ENCODE results near the gene NANS. TPM values are rescaled to one million over a fixed set of nuclear protein-coding genes. Genes with fewer than 3 reads are reported as not detected.

Gene NANS
- total RNA-seq, 4 donors from 2014 or later: 35.2 to 74.4 (median 44.6) TPM

DNA sequence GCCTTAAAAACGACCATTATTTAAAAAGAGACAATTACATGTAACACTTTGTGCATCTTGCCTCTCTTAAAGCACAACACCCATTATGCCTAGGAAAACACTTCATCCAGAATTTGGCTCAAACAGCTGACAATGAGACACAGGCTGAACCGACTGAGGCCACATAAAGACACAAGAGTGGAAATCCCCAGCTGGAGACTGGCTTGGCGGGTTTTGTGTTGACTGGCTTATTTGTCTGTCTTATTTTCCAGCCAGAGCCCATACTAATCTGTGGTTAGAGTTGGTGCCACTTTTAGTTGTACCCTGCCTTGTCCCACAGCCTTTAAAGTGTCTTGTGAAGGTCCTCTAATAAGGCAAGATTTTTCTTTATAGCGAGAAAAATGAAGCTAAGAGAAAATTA lies 41.3 kb downstream of the NANS start:
- WGBS, 2 donors: 61 to 64% methylated on average over 4 of the region's 4 CpGs
- H3K27me3 ChIP-seq: no peaks in the 10 kb centered on the region
- H3K36me3 ChIP-seq: peaks cover 0 to 37% (median 0%) of the 10 kb centered on the region in 3 donors
- DNase-seq (ENCODE audit: low spot score in 2 of 2): no peak
- no peak overlapping the region for H3K4me3 ChIP-seq
- H3K9me3 ChIP-seq: no peaks in the 10 kb centered on the region
- H3K27ac ChIP-seq: no peak overlapping the region
- peaks cover 0 to 23% (median 5%) of the 10 kb centered on the region in 4 donors for H3K4me1 ChIP-seq
- TF ChIP-seq POLR2A (IDR thresholded peaks at IDR 0.05): no peak
- TF ChIP-seq CTCF (IDR thresholded peaks at IDR 0.05): no peak
- no peak for TF ChIP-seq EP300 (IDR thresholded peaks at IDR 0.05)

- no peak for TF ChIP-seq CTCF (IDR thresholded peaks at IDR 0.05)
- TF ChIP-seq POLR2A (IDR thresholded peaks at IDR 0.05): no peak
- no peak for TF ChIP-seq EP300 (IDR thresholded peaks at IDR 0.05)
- Histone ChIP-seq H3K9me3 (no peaks in the 10 kb centered on the region), H3K36me3 (peaks cover 0 to 31% (median 0%) of the 10 kb centered on the region in 3 donors), H3K4me1 (peaks cover 0 to 36% (median 5%) of the 10 kb centered on the region in 4 donors), H3K27me3 (no peaks in the 10 kb centered on the region), H3K4me3 (no peak overlapping the region), H3K27ac (no peak overlapping the region)
- WGBS, 2 donors: 93 to 100% methylated on average over 2 of the region's 2 CpGs
- no peak for DNase-seq (ENCODE audit: low spot score in 2 of 2)
Measured at GRCh38 chr9:98099346-98099745, 42.8 kb downstream of the NANS start.

DNA sequence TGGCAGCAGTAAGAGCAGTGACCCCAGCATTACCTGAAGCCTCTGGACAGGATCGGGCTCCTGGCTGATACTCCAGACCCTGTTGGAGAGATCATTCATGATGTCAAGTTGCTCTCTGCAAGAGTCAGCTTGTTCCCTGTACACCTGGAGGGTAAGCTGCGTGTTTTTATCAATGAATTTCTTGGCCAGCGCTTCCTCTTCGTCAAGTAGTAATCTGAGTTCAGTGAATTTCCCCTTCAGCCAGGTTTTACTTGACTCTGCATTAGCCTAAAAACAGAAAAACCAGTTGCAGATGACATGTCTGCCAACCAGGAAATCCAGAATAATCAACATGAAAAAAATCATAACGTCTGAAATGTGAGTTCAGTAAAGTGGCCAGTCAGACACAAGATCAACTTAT lies 43.4 kb downstream of the NANS start:
- H3K4me3 ChIP-seq: no peak overlapping the region
- peaks cover 0 to 28% (median 0%) of the 10 kb centered on the region in 3 donors for H3K36me3 ChIP-seq
- H3K27me3 ChIP-seq: no peaks in the 10 kb centered on the region
- H3K4me1 ChIP-seq: peaks cover 0 to 42% (median 5%) of the 10 kb centered on the region in 4 donors
- peak overlapping the region in 1 of 4 donors; percentile 34 for H3K27ac ChIP-seq
- H3K9me3 ChIP-seq: no peaks in the 10 kb centered on the region
- TF ChIP-seq CTCF (IDR thresholded peaks at IDR 0.05) (no peak), POLR2A (IDR thresholded peaks at IDR 0.05) (no peak), EP300 (IDR thresholded peaks at IDR 0.05) (no peak)
- no peak for DNase-seq (ENCODE audit: low spot score in 2 of 2)
- 78 to 80% methylated on average over 5 of the region's 5 CpGs for WGBS, 2 donors

DNA sequence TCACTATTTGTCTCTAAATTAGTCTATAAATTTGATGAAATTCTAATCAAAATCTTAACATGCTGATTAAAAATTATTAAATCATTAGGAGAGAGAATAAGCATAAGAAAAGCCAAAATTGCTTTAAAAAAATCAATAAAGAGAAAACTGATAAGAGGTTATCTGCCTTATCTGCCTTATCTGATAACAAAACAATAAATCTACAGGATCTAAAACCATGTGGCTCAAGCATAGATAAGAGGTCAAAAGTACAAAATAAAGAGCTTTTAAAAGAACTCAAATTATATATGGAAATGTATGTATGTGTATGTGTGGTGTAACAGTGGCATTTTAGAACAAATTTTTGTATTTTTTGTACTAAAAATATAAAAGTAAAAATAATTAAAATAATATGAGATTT lies 43.9 kb downstream of the NANS start:
- H3K9me3 ChIP-seq: no peaks in the 10 kb centered on the region
- peak overlapping the region in 1 of 4 donors; percentile 34 for H3K27ac ChIP-seq
- peaks cover 0 to 25% (median 0%) of the 10 kb centered on the region in 3 donors for H3K36me3 ChIP-seq
- H3K4me3 ChIP-seq: no peak overlapping the region
- peaks cover 0 to 43% (median 5%) of the 10 kb centered on the region in 4 donors for H3K4me1 ChIP-seq
- no peaks in the 10 kb centered on the region for H3K27me3 ChIP-seq
- DNase-seq (ENCODE audit: low spot score in 2 of 2): no peak
- TF ChIP-seq POLR2A (IDR thresholded peaks at IDR 0.05) (no peak), CTCF (IDR thresholded peaks at IDR 0.05) (no peak), EP300 (IDR thresholded peaks at IDR 0.05) (no peak)

GRCh38 chr9:98101416-98101815 lies 44.9 kb downstream of the NANS start:
- Histone ChIP-seq H3K4me1 (peaks cover 0 to 43% (median 5%) of the 10 kb centered on the region in 4 donors), H3K27me3 (no peaks in the 10 kb centered on the region), H3K27ac (peak overlapping the region in 1 of 4 donors; percentile 67), H3K9me3 (peaks cover 0 to 2% (median 0%) of the 10 kb centered on the region in 4 donors), H3K36me3 (peaks cover 0 to 25% (median 0%) of the 10 kb centered on the region in 3 donors), H3K4me3 (no peak overlapping the region)
- TF ChIP-seq CTCF (IDR thresholded peaks at IDR 0.05) (no peak), POLR2A (IDR thresholded peaks at IDR 0.05) (no peak), EP300 (IDR thresholded peaks at IDR 0.05) (no peak)
- WGBS, 2 donors: 91 to 93% methylated on average over 7 of the region's 7 CpGs
- DNase-seq (ENCODE audit: low spot score in 2 of 2): no peak

All from tibial nerve (tissue), 4 donors.